ENCODE measurements around the gene THSD7B. TPM values are rescaled to one million over a fixed set of nuclear protein-coding genes. Genes with fewer than 3 reads are reported as not detected.

Gene THSD7B
- polyA plus RNA-seq, 2 of the 4 experiments (the other 2 are of a cell fraction), result not detected

GRCh38 chr2:137387044-137387443, 621.7 kb downstream of the THSD7B start (continued):
- TF ChIP-seq E2F6 (IDR thresholded peaks at IDR 0.05; ENCODE audit: borderline replicate concordance, low read depth) (no peak), EP300 (IDR thresholded peaks at IDR 0.05) (no peak)

GRCh38 chr2:137405496-137405895, 640.2 kb downstream of the THSD7B start:
- POLR2A ChIA-PET, result no interaction called here
- CTCF ChIA-PET, result no interaction called here
- Histone ChIP-seq H3K9me3 (no peaks in the 10 kb centered on the region), H3K4me3 (no peak overlapping the region), H3K4me1 (no peaks in the 10 kb centered on the region), H3K27ac (no peak overlapping the region), H3K4me2 (no peak overlapping the region)
- FAIRE-seq, result no peak
- TF ChIP-seq ZNF302 (CRISPR knock-in tag; IDR thresholded peaks at IDR 0.05) (no peak), ZFP36 (IDR thresholded peaks at IDR 0.05; ENCODE audit: borderline replicate concordance, partially characterized antibody) (no peak), FOSL2 (IDR thresholded peaks at IDR 0.05) (no peak), FOSL2 (CRISPR knock-in tag; IDR thresholded peaks at IDR 0.05) (no peak), CBX8 (IDR thresholded peaks at IDR 0.05) (no peak), CBX2 (IDR thresholded peaks at IDR 0.05; ENCODE audit: borderline replicate concordance, low read depth) (no peak), EHMT2 (IDR thresholded peaks at IDR 0.05; ENCODE audit: low read depth) (no peak), RNF2 (IDR thresholded peaks at IDR 0.05; ENCODE audit: borderline replicate concordance, low read depth) (no peak), MAFK (IDR thresholded peaks at IDR 0.05; ENCODE audit: partially characterized antibody) (no peak), BHLHE40 (IDR thresholded peaks at IDR 0.05; ENCODE audit: low read depth, low read length) (no peak), FOSB (CRISPR knock-in tag; IDR thresholded peaks at IDR 0.05) (no peak), HDAC2 (IDR thresholded peaks at IDR 0.05) (no peak), EP300 (IDR thresholded peaks at IDR 0.05) (no peak), CHD4 (IDR thresholded peaks at IDR 0.05; ENCODE audit: borderline replicate concordance) (no peak), ATOH8 (CRISPR knock-in tag; IDR thresholded peaks at IDR 0.05; ENCODE audit: low read depth) (no peak), KDM1A (IDR thresholded peaks at IDR 0.05; ENCODE audit: low read depth) (no peak), TFCP2L1 (CRISPR knock-in tag; IDR thresholded peaks at IDR 0.05) (no peak), REST (IDR thresholded peaks at IDR 0.05) (no peak)
- TF ChIP-seq, protein P1, sequence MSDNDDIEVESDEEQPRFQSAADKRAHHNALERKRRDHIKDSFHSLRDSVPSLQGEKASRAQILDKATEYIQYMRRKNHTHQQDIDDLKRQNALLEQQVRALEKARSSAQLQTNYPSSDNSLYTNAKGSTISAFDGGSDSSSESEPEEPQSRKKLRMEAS (IDR thresholded peaks at IDR 0.05), result no peak
- TF ChIP-seq, protein P2, sequence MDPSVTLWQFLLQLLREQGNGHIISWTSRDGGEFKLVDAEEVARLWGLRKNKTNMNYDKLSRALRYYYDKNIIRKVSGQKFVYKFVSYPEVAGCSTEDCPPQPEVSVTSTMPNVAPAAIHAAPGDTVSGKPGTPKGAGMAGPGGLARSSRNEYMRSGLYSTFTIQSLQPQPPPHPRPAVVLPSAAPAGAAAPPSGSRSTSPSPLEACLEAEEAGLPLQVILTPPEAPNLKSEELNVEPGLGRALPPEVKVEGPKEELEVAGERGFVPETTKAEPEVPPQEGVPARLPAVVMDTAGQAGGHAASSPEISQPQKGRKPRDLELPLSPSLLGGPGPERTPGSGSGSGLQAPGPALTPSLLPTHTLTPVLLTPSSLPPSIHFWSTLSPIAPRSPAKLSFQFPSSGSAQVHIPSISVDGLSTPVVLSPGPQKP (IDR thresholded peaks at IDR 0.05; ENCODE audit: low read depth, low read length), result no peak
- TF ChIP-seq, protein P3, sequence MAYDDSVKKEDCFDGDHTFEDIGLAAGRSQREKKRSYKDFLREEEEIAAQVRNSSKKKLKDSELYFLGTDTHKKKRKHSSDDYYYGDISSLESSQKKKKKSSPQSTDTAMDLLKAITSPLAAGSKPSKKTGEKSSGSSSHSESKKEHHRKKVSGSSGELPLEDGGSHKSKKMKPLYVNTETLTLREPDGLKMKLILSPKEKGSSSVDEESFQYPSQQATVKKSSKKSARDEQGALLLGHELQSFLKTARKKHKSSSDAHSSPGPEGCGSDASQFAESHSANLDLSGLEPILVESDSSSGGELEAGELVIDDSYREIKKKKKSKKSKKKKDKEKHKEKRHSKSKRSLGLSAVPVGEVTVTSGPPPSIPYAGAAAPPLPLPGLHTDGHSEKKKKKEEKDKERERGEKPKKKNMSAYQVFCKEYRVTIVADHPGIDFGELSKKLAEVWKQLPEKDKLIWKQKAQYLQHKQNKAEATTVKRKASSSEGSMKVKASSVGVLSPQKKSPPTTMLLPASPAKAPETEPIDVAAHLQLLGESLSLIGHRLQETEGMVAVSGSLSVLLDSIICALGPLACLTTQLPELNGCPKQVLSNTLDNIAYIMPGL (CRISPR knock-in tag; IDR thresholded peaks at IDR 0.05; ENCODE audit: borderline replicate concordance), result no peak
- 48% methylated on average over 7 of the region's 7 CpGs for WGBS (ENCODE audit: missing lambda C conversion rate)
- no peak for DNase-seq (ENCODE audit: low read depth in 1 of 2, low spot score in 1 of 2)
- ATAC-seq, result no peak
